Kidney (tissue), 14 donors: ENCODE measurements around the gene ADAMTS12. TPM values are rescaled to one million over a fixed set of nuclear protein-coding genes. Genes with fewer than 3 reads are reported as not detected.

Experiments used
- DNase-seq, 5 donors: peaks; one replicate each; pipeline ENCODE4 v3.0.0-alpha.2; 2013 to 2020
- FAIRE-seq: peaks from 2 replicates; lab custom pipeline; 2012; peaks lifted over from hg19 to GRCh38; lab: Jason Lieb, UNC
- H3K27ac ChIP-seq, 2 donors: one replicate each; pipeline ENCODE4 v1.7.0; 2013; ENCODE audit warnings: low read depth in 2 of 2, low read length in 2 of 2, inconsistent platforms in 1 of 2
- H3K27me3 ChIP-seq: one replicate; pipeline ENCODE4 v1.7.1; 2013; ENCODE audit warnings: low read length, inconsistent platforms; ENCODE audit not compliant: control insufficient read depth, insufficient read depth
- H3K36me3 ChIP-seq, 3 donors: one replicate each; pipeline versions ENCODE4 v1.7.0 to v1.7.1; 2013; ENCODE audit warnings: low read length in 3 of 3, control low read depth in 1 of 3, inconsistent platforms in 1 of 3; ENCODE audit not compliant: insufficient read depth in 3 of 3, control insufficient read depth in 2 of 3
- H3K4me1 ChIP-seq, 3 donors: one replicate each; pipeline versions ENCODE4 v1.7.0 to v1.7.1; 2013; ENCODE audit warnings: low read length in 3 of 3, inconsistent platforms in 1 of 3, low read depth in 1 of 3; ENCODE audit not compliant: control insufficient read depth in 2 of 3, insufficient read depth in 2 of 3
- H3K4me3 ChIP-seq, 3 donors: one replicate each; pipeline versions ENCODE4 v1.7.0 to v1.8.1; 2013; ENCODE audit warnings: low read length in 3 of 3, control low read depth in 1 of 3, inconsistent platforms in 1 of 3
- H3K9ac ChIP-seq, 3 donors: one replicate each; pipeline versions ENCODE4 v1.7.0 to v1.7.1; 2013; ENCODE audit warnings: low read length in 3 of 3, control low read depth in 1 of 3, inconsistent platforms in 1 of 3
- H3K9me3 ChIP-seq, 3 donors: one replicate each; pipeline versions ENCODE4 v1.7.0 to v1.7.1; 2013; ENCODE audit warnings: low read length in 3 of 3, control low read depth in 1 of 3, inconsistent platforms in 1 of 3; ENCODE audit not compliant: control insufficient read depth in 2 of 3, insufficient read depth in 1 of 3
- CTCF ChIP-seq: IDR thresholded peaks from 3 replicates; pipeline ENCODE4 v1.5.1; 2012; ENCODE audit warnings: mild to moderate bottlenecking, moderate library complexity, borderline replicate concordance; ENCODE audit not compliant: insufficient read depth; ENCODE audit errors: extremely low read depth
- intact Hi-C: fragments of 100-400 bp; cut with DNase I; formaldehyde crosslinking; loops from one replicate; pipeline ENCODE4 v1.11.1; 2022
- polyA plus RNA-seq: library from polyadenylated mRNA; stranded (reverse); fragments of 350-450 nt; fragmentation: Illumina TruSeq; extraction: RNeasy Lipid Tissue Mini Kit (QIAGEN cat#74804); gene quantifications from one replicate; pipeline ENCODE4 v1.2.3, GENCODE V29; 2014; ENCODE audit warnings: low read depth, low replicate concordance; ENCODE audit not compliant: insufficient read depth
- total RNA-seq: library from RNA; stranded (reverse); fragmentation: NEBNext Ultra II Directional; extraction: Animal tissue kit (Norgen Biotek cat#: 25700); gene quantifications from one replicate; pipeline ENCODE4 v1.2.1, GENCODE V29; 2021
- donor health status: control.
- donor health status: control.
- donor health status: control.
- donor health status: control.
- donor health status: control.
- donor health status: DM: yes; HTN: yes; CAD: no.
- donor health status: Normal renal cell carcinoma (clear cell type).

Gene ADAMTS12
- total and polyA plus RNA-seq, 2 donors from 2014 or later, result 0.75 to 2.0 TPM

- DNase-seq, result no peak
- intact Hi-C loops, result no loop called here
- Histone ChIP-seq H3K9me3 (no peaks in the 10 kb centered on the region), H3K4me1 (no peaks in the 10 kb centered on the region), H3K9ac (no peak overlapping the region), H3K27ac (no peak overlapping the region), H3K4me3 (no peak overlapping the region), H3K27me3 (no peaks in the 10 kb centered on the region), H3K36me3 (no peaks in the 10 kb centered on the region)
- no peak for TF ChIP-seq CTCF
- FAIRE-seq, result no peak
Observed at GRCh38 chr5:33721491-33722200, 170.1 kb downstream of the ADAMTS12 start.

- H3K4me3 ChIP-seq, result no peak overlapping the region
- H3K4me1 ChIP-seq, result no peaks in the 10 kb centered on the region
- H3K27ac ChIP-seq, result no peak overlapping the region
- no peak for FAIRE-seq
- no peaks in the 10 kb centered on the region for H3K36me3 ChIP-seq
- no peak overlapping the region for H3K9ac ChIP-seq
- DNase-seq, result no peak
- no peaks in the 10 kb centered on the region for H3K9me3 ChIP-seq
- TF ChIP-seq CTCF, result no peak
- intact Hi-C loops, result no loop called here
- H3K27me3 ChIP-seq, result no peaks in the 10 kb centered on the region
Observed at GRCh38 chr5:33720176-33720575, 171.6 kb downstream of the ADAMTS12 start.

- Histone ChIP-seq H3K4me1 (no peaks in the 10 kb centered on the region), H3K27ac (no peak overlapping the region), H3K27me3 (no peaks in the 10 kb centered on the region), H3K9ac (no peak overlapping the region), H3K4me3 (no peak overlapping the region), H3K9me3 (no peaks in the 10 kb centered on the region), H3K36me3 (no peaks in the 10 kb centered on the region)
- no peak for TF ChIP-seq CTCF
- FAIRE-seq (no peak), DNase-seq (no peak)
- intact Hi-C loops, result no loop called here
Observed at GRCh38 chr5:33719769-33720168, 172.0 kb downstream of the ADAMTS12 start.

GRCh38 chr5:33715661-33716060 lies 176.1 kb downstream of the ADAMTS12 start:
- intact Hi-C loops, result no loop called here
- no peak for TF ChIP-seq CTCF
- FAIRE-seq (no peak), DNase-seq (no peak)
- Histone ChIP-seq H3K4me3 (no peak overlapping the region), H3K27ac (no peak overlapping the region), H3K4me1 (no peaks in the 10 kb centered on the region), H3K27me3 (no peaks in the 10 kb centered on the region), H3K36me3 (no peaks in the 10 kb centered on the region), H3K9ac (no peak overlapping the region), H3K9me3 (no peaks in the 10 kb centered on the region)
